ENCODE measurements around the gene BATF.

Gene BATF

DNA sequence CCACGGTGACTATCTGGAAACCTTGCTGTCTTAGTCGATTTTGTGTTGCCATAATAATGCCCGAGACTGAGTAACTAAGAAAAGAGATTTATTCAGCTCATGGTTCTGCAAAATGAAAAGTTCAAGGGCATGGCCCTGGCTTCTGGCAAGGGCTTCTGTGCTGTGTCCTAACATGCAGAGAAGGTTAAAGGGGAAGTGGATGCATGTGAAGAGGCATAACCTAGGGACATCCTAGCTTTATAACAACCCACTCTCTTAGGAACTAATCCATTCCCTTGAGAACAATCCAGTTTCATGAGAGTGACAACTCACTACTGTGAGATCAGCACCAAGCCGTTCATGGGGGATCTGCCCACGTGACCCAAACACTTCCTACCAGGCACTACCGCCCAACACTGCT is 67.7 kb downstream of the BATF start:
- Histone ChIP-seq H3K9ac (ENCODE audit: low read depth, low read length) (no peak overlapping the region), H3K36me3 (ENCODE audit: insufficient read depth, low read depth, low read length) (no peaks in the 10 kb centered on the region), H3K9me3 (ENCODE audit: insufficient read depth, low read depth, low read length) (peaks cover 9% of the 10 kb centered on the region), H3K4me1 (ENCODE audit: insufficient read depth, low read length) (peaks cover 9% of the 10 kb centered on the region), H3K4me3 (ENCODE audit: low read length) (no peak overlapping the region), H3K27ac (ENCODE audit: low read length) (no peak overlapping the region), H3K27me3 (ENCODE audit: insufficient read depth, low read length) (no peaks in the 10 kb centered on the region)

DNA sequence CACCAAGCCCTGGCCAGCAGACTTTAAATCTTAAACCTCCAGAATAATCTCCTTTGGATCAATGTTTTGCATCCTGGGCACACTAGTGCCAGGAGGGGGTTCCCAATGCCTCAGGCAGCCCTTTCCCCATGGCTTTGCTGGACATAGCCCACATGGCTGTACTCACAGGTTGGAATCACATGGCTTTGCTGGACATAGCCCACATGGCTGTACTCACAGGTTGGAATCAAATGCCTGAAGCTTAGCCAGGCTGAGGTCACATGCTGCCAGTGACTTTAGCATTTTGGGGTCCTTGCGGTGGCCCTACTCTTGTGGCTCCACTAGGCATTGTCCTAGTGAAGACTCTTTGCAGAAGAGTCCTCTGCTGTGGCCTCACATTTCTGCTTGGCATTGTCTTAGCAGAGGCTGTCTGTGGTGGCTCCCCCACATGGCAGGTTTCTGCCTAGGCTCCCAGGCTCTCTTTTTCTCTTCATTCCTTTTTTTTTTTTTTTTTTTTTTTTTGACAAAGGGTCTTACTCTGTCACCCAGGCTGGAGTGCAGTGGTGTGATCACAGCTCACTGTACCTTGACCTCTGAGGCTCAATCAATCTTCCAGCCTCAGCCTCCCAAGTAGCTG is 69.2 kb downstream of the BATF start:
- no peak overlapping the region for H3K4me3 ChIP-seq (ENCODE audit: low read length)
- no peak overlapping the region for H3K27ac ChIP-seq (ENCODE audit: low read length)
- H3K9ac ChIP-seq (ENCODE audit: low read depth, low read length) = no peak overlapping the region
- no peaks in the 10 kb centered on the region for H3K27me3 ChIP-seq (ENCODE audit: insufficient read depth, low read length)
- H3K9me3 ChIP-seq (ENCODE audit: insufficient read depth, low read depth, low read length) = peaks cover 9% of the 10 kb centered on the region
- H3K36me3 ChIP-seq (ENCODE audit: insufficient read depth, low read depth, low read length) = no peaks in the 10 kb centered on the region
- H3K4me1 ChIP-seq (ENCODE audit: insufficient read depth, low read length) = peaks cover 9% of the 10 kb centered on the region

DNA sequence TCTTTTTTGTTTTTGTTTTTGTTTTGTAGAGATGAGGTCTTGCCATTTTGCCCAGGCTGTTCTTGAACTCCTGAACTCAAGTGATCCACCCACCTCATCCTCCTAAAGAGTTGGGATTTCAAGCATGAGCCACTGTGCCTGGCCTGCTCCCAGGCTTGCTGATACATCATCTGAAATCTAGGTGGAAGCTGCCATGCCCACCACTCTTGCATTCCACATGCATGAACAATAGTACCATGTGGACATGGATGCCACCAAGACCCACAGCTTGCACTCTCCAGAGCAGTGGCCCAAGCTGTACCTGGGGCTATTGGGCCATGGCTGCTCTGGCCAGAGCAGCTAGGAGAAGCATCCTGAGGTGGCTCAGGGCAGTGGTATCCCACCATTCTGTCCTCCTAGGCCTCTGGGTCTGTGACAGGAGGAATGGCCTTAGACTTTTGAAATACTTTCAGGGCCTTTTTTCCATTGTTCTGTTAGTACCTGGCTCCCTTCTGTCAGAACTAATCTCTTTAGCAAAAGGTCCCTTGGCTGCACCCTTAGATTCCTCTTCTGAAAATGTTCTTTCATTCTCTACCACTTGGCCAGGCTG is 69.8 kb downstream of the BATF start:
- peaks cover 9% of the 10 kb centered on the region for H3K9me3 ChIP-seq (ENCODE audit: insufficient read depth, low read depth, low read length)
- H3K27me3 ChIP-seq (ENCODE audit: insufficient read depth, low read length) = no peaks in the 10 kb centered on the region
- no peak overlapping the region for H3K9ac ChIP-seq (ENCODE audit: low read depth, low read length)
- no peak overlapping the region for H3K4me3 ChIP-seq (ENCODE audit: low read length)
- H3K36me3 ChIP-seq (ENCODE audit: insufficient read depth, low read depth, low read length) = no peaks in the 10 kb centered on the region
- H3K4me1 ChIP-seq (ENCODE audit: insufficient read depth, low read length) = peaks cover 5% of the 10 kb centered on the region
- no peak overlapping the region for H3K27ac ChIP-seq (ENCODE audit: low read length)

DNA sequence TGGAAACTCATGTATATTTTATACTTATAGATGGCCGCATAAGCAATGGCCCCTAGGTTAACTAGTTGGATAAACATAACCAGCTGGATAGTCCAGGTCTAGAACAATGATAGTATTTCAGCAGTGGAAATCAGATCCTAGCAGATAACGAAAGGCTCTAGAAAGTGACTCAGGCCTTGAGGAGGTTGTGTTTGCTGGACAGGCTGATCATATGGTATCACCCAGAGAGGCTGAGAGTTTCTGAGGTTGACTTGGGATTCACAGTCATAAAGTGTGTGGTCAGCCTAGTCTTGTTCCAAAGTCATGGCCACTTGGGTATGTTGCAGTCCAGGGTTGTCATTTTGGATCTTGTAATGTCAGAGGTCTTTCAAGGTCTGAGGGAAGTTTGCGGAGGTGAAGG is 73.0 kb downstream of the BATF start:
- Histone ChIP-seq H3K27me3 (ENCODE audit: insufficient read depth, low read length) (no peaks in the 10 kb centered on the region), H3K9me3 (ENCODE audit: insufficient read depth, low read depth, low read length) (peaks cover 9% of the 10 kb centered on the region), H3K27ac (ENCODE audit: low read length) (no peak overlapping the region), H3K9ac (ENCODE audit: low read depth, low read length) (no peak overlapping the region), H3K36me3 (ENCODE audit: insufficient read depth, low read depth, low read length) (no peaks in the 10 kb centered on the region), H3K4me1 (ENCODE audit: insufficient read depth, low read length) (no peaks in the 10 kb centered on the region), H3K4me3 (ENCODE audit: low read length) (no peak overlapping the region)

Measured in iPS-20b (cell line).